Fibroblast of the conjunctiva (primary cell): ENCODE results near the gene C5.

Experiments
- DNase-seq: peaks from one replicate; pipeline ENCODE4 v3.0.0-alpha.2; 2010; ENCODE audit warnings: low read depth

C5 gene

GRCh38 chr9:120924698-120925534 lies 125.2 kb downstream of the C5 start:
- DNase-seq, result no peak

GRCh38 chr9:120923620-120924328 lies 126.3 kb downstream of the C5 start:
- DNase-seq, result no peak

- no peak for DNase-seq
These were observed 127.5 kb downstream of the C5 start for GRCh38 chr9:120922404-120923195.

GRCh38 chr9:120921661-120922181 lies 128.4 kb downstream of the C5 start:
- no peak for DNase-seq

- DNase-seq, result no peak
These were observed 129.3 kb downstream of the C5 start for GRCh38 chr9:120920806-120921178.

- no peak for DNase-seq
These were observed 130.0 kb downstream of the C5 start for GRCh38 chr9:120919843-120920805.

GRCh38 chr9:120918931-120919842 lies 130.9 kb downstream of the C5 start:
- DNase-seq, result no peak

GRCh38 chr9:120917929-120918762 lies 131.9 kb downstream of the C5 start:
- no peak for DNase-seq

GRCh38 chr9:120916991-120917880 lies 132.8 kb downstream of the C5 start:
- no peak for DNase-seq

GRCh38 chr9:120916588-120916987 lies 133.5 kb downstream of the C5 start:
- peak; percentile 94 for DNase-seq

- DNase-seq, result no peak
These were observed 134.1 kb downstream of the C5 start for GRCh38 chr9:120915854-120916470.

GRCh38 chr9:120914953-120915352 lies 135.1 kb downstream of the C5 start:
- DNase-seq, result no peak

GRCh38 chr9:120914396-120914795 lies 135.7 kb downstream of the C5 start:
- no peak for DNase-seq

GRCh38 chr9:120913647-120914264 lies 136.3 kb downstream of the C5 start:
- DNase-seq, result no peak

- DNase-seq, result no peak
These were observed 137.0 kb downstream of the C5 start for GRCh38 chr9:120912958-120913646.

- no peak for DNase-seq
These were observed 138.7 kb downstream of the C5 start for GRCh38 chr9:120911295-120911837.
